ENCODE data around the gene SIRPD.

The SIRPD gene

GRCh38 chr20:1526310-1526709, 31.2 kb downstream of the SIRPD start:
- TF ChIP-seq, protein P1, sequence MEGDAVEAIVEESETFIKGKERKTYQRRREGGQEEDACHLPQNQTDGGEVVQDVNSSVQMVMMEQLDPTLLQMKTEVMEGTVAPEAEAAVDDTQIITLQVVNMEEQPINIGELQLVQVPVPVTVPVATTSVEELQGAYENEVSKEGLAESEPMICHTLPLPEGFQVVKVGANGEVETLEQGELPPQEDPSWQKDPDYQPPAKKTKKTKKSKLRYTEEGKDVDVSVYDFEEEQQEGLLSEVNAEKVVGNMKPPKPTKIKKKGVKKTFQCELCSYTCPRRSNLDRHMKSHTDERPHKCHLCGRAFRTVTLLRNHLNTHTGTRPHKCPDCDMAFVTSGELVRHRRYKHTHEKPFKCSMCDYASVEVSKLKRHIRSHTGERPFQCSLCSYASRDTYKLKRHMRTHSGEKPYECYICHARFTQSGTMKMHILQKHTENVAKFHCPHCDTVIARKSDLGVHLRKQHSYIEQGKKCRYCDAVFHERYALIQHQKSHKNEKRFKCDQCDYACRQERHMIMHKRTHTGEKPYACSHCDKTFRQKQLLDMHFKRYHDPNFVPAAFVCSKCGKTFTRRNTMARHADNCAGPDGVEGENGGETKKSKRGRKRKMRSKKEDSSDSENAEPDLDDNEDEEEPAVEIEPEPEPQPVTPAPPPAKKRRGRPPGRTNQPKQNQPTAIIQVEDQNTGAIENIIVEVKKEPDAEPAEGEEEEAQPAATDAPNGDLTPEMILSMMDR (IDR thresholded peaks at IDR 0.05; ENCODE audit: low read depth, low read length) = no peak
- no peak for DNase-seq (ENCODE audit: extremely low read depth, low read depth)

DNA sequence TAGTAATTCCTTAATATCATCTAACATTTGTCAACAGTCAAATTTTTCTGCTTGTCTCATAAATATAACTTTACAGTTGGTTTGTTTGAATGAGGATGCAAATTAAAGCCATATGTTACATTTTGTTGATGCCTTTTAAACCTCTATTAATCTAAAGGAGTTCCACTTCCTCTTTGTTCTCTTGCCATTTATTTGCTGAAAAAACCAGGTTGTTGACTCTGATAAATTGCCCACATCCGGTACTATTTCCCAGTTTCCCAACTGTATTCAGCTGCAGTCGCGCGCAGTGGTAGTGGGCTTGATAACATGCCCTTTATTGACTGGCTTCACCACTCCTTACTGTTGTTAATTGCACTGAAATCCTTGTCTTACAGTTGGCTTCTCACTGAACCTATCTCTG, 33.5 kb downstream of the SIRPD start:
- TF ChIP-seq, protein P1 (IDR thresholded peaks at IDR 0.05; ENCODE audit: low read depth, low read length) = no peak
- no peak for DNase-seq (ENCODE audit: extremely low read depth, low read depth)

DNA sequence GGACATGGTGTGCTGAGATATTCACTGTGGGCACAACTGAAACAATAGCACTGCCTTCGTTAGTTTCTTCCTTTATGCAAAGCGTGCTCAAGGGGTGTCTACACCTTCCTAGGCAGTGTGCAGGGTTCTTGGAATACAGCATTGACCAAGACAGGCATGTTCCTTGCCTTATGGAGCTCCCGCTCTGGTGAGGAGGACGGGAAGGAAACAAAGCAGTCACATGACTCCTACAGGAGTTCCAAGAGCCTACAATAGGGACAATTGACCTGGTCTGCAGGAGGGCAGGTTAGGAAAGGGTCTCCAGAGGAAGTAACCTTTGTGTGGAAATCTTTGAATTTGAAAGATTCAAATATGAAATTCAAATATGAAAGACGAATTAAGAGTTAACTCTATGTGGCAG, 40.5 kb downstream of the SIRPD start:
- DNase-seq (ENCODE audit: extremely low read depth, low read depth) = no peak
- TF ChIP-seq, protein P1 (IDR thresholded peaks at IDR 0.05; ENCODE audit: low read depth, low read length) = no peak

- no peak for DNase-seq (ENCODE audit: extremely low read depth, low read depth)
- TF ChIP-seq, protein P1 (IDR thresholded peaks at IDR 0.05; ENCODE audit: low read depth, low read length) = no peak
These were observed 43.7 kb downstream of the SIRPD start for GRCh38 chr20:1513801-1514200.

- no peak for DNase-seq (ENCODE audit: extremely low read depth, low read depth)
- TF ChIP-seq, protein P1 (IDR thresholded peaks at IDR 0.05; ENCODE audit: low read depth, low read length) = peak; percentile 13
These were observed 48.3 kb downstream of the SIRPD start for GRCh38 chr20:1509237-1509636.

DNA sequence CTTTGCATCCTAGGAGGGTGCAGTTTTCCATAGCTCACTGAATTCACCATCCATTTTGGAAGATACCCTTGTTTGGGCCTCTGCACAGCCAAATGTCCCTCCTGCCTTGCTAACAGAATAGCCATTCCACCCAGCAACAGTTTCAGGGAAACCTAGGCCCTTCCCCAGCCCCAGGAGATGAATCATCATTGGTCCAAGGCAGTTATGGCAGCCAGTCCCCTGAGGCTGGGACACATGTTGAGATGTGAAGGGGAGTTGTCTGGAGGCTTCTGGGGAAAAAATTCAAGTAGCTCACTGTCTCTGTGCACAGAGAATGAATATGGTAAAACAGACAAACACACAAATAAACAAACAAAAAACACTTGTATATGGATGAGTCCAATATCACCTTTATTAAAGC, 48.9 kb downstream of the SIRPD start:
- no peak for DNase-seq (ENCODE audit: extremely low read depth, low read depth)
- TF ChIP-seq, protein P1 (IDR thresholded peaks at IDR 0.05; ENCODE audit: low read depth, low read length) = no peak

DNA sequence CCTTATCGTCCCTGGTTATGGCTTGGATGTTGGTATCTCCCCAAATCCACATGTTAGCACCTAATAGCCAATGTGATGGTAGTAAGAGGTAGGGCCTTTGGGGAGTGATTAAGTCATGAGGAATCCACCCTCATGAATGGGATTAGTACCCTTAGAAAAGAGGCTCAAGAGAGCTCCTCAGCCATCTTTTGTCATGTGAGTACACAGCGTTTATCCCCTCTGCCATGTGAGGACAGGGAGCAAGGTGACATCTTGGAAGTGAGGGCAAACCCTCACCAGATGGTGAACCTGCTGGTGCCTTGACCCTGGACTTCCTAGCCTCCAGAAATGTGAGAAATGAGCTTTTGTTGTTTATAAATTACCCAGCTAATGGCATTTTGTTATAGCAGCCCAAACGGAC, 50.2 kb downstream of the SIRPD start:
- no peak for DNase-seq (ENCODE audit: extremely low read depth, low read depth)

More for the DNA sequence above, 50.2 kb downstream of the SIRPD start:
- TF ChIP-seq, protein P1 (IDR thresholded peaks at IDR 0.05; ENCODE audit: low read depth, low read length) = no peak
